Tibial nerve (tissue), 4 donors: Measurements from ENCODE around the gene BCAS1.

Experiments used
- CTCF ChIP-seq, 5 experiments: fragments of 200-600 bp in 3 of 5; fragments of 450-650 bp in 2 of 5; sonication (generic) in 3 of 5; IDR thresholded peaks; one replicate each; pipeline ENCODE4 v1.5.1; 2016 to 2019; ENCODE audit warnings: antibody characterized with exemption in 5 of 5, mild to moderate bottlenecking in 3 of 5, moderate library complexity in 2 of 5
- EP300 ChIP-seq, 2 donors: sonication (generic); formaldehyde crosslinking; IDR thresholded peaks; one replicate each; pipeline ENCODE4 v1.6.1; 2017; ENCODE audit warnings: antibody characterized with exemption in 2 of 2, mild to moderate bottlenecking in 1 of 2
- POLR2A ChIP-seq, 2 donors: fragments of 450-650 bp; IDR thresholded peaks; one replicate each; pipeline ENCODE4 v1.6.1; 2017; ENCODE audit warnings: antibody characterized with exemption in 2 of 2, mild to moderate bottlenecking in 2 of 2, moderate library complexity in 2 of 2

GRCh38 chr20:54119744-54120143 lies 49.4 kb upstream of the BCAS1 start:
- TF ChIP-seq CTCF (IDR thresholded peaks at IDR 0.05) (no peak), POLR2A (IDR thresholded peaks at IDR 0.05) (no peak), EP300 (IDR thresholded peaks at IDR 0.05) (no peak)
